HCT116 (cell line): Measurements from ENCODE around the gene GIMAP8. TPM values are rescaled to one million over a fixed set of nuclear protein-coding genes. Genes with fewer than 3 reads are reported as not detected.

ENCODE experiments used
- ATAC-seq: fragments of 200-7000 bp; cut with Tn5 transposase; 2 replicates; pipeline ENCODE4 v1.9.1; 2020; ENCODE audit warnings: mild to moderate bottlenecking, moderate library complexity
- BruUV-seq: library from RNA; stranded (reverse); fragments of 400-500 nt; replicated peaks from 2 replicates; lab custom pipeline; 2021; lab: Mats Ljungman, UMichigan
- CTCF ChIA-PET: fragments of 300-600 bp; sonication (Branson Sonifier 250); formaldehyde crosslinking; loops from one replicate; lab custom pipeline; 2021; ENCODE audit warnings: antibody characterized with exemption; lab: Charles Lee
- POLR2A ChIA-PET: fragments of 300-600, 350-600 bp; sonication (Branson Sonifier 250); formaldehyde crosslinking; loops from one replicate; lab custom pipeline; 2021; ENCODE audit warnings: antibody characterized with exemption; lab: Charles Lee
- RAD21 ChIA-PET, 2 experiments: fragments of 300-600 bp; sonication (Branson Sonifier 250); formaldehyde crosslinking; loops; one replicate each; lab custom pipeline; 2023; ENCODE audit warnings: low total read pairs in 2 of 2; ENCODE audit not compliant: uncharacterized antibody in 2 of 2, unreplicated experiment in 2 of 2, low non-redundant PET in 1 of 2; lab: Charles Lee
- DNase-seq: peaks from one replicate; pipeline ENCODE4 v3.0.0-alpha.2; 2010; ENCODE audit warnings: low read depth, low spot score
- H2AFZ ChIP-seq: fragments of 200-600 bp; shearing (Covaris generic), sonication (generic); 2 replicates; pipeline ENCODE4 v1.6.1; 2017; ENCODE audit warnings: low read depth, mixed run types, mixed read lengths, antibody characterized with exemption, low read length; ENCODE audit not compliant: poor library complexity, severe bottlenecking
- H3K27ac ChIP-seq: 2 replicates; pipeline ENCODE4 v1.5.1; 2012; ENCODE audit warnings: low read depth, low read length
- H3K27me3 ChIP-seq: fragments of 200-600 bp; sonication (generic); 2 replicates; pipeline ENCODE4 v1.6.1; 2016; ENCODE audit warnings: mixed run types, low read length, mixed read lengths; ENCODE audit not compliant: insufficient read depth
- H3K36me3 ChIP-seq, 2 experiments: fragments of 200-500 bp in 1 of 2; fragments of 200-600 bp in 1 of 2; sonication (Bioruptor generic) in 1 of 2; sonication (generic) in 1 of 2; 2 replicates each; pipeline versions ENCODE4 v1.5.1 to v1.6.1; 2014 to 2016; ENCODE audit warnings: low read length in 2 of 2, inconsistent platforms in 1 of 2, mixed read lengths in 1 of 2, mixed run types in 1 of 2; ENCODE audit not compliant: insufficient read depth in 2 of 2, control insufficient read depth in 1 of 2
- H3K4me1 ChIP-seq, 2 experiments: fragments of 200-600 bp in 1 of 2; sonication (generic) in 1 of 2; 2 replicates each; pipeline versions ENCODE4 v1.5.1 to v1.6.1; 2012 to 2017; ENCODE audit warnings: low read length in 2 of 2, inconsistent platforms in 1 of 2, mild to moderate bottlenecking in 1 of 2, mixed read lengths in 1 of 2, mixed run types in 1 of 2, moderate library complexity in 1 of 2; ENCODE audit not compliant: insufficient read depth in 2 of 2, control insufficient read depth in 1 of 2
- H3K4me2 ChIP-seq: fragments of 200-600 bp; sonication (generic); 2 replicates; pipeline ENCODE4 v1.6.1; 2017; ENCODE audit warnings: mixed run types, low read length, mixed read lengths
- H3K4me3 ChIP-seq, 2 experiments: fragments of 200-600 bp in 1 of 2; sonication (generic) in 1 of 2; replicated peaks in 1 of 2; 2 replicates each; pipeline ENCODE4 v1.5.1; 2011 to 2016; ENCODE audit warnings: low read length in 2 of 2, control low read depth in 1 of 2, low read depth in 1 of 2, mild to moderate bottlenecking in 1 of 2, mixed read lengths in 1 of 2, mixed run types in 1 of 2
- H3K79me2 ChIP-seq: fragments of 200-600 bp; sonication (generic); 2 replicates; pipeline ENCODE4 v1.6.1; 2017; ENCODE audit warnings: mild to moderate bottlenecking, mixed run types, low read length, moderate library complexity, mixed read lengths; ENCODE audit not compliant: insufficient read depth
- H3K9ac ChIP-seq: fragments of 200-600 bp; sonication (generic); 2 replicates; pipeline ENCODE4 v1.6.1; 2016; ENCODE audit warnings: low read length, mixed read lengths
- H3K9me2 ChIP-seq: fragments of 200-600 bp; sonication (generic), shearing (Covaris generic); 2 replicates; pipeline ENCODE4 v1.6.1; 2017; ENCODE audit warnings: mixed run types, mild to moderate bottlenecking, moderate library complexity; ENCODE audit not compliant: insufficient read depth
- H3K9me3 ChIP-seq, 2 experiments: fragments of 200-500 bp in 1 of 2; fragments of 200-600 bp in 1 of 2; sonication (Bioruptor generic) in 1 of 2; sonication (generic) in 1 of 2; 2 replicates each; pipeline ENCODE4 v1.6.1; 2014 to 2017; ENCODE audit warnings: low read length in 2 of 2, mixed read lengths in 2 of 2, inconsistent platforms in 1 of 2, low read depth in 1 of 2, mild to moderate bottlenecking in 1 of 2, mixed run types in 1 of 2, moderate library complexity in 1 of 2; ENCODE audit not compliant: control insufficient read depth in 1 of 2, insufficient read depth in 1 of 2
- H4K20me1 ChIP-seq: fragments of 200-600 bp; sonication (generic), shearing (Covaris generic); 2 replicates; pipeline ENCODE4 v1.6.1; 2017; ENCODE audit warnings: mixed run types, mild to moderate bottlenecking, moderate library complexity; ENCODE audit not compliant: insufficient read depth
- ATF3 ChIP-seq: IDR thresholded peaks from 2 replicates; pipeline ENCODE4 v1.6.1; 2012
- CEBPB ChIP-seq: IDR thresholded peaks from 2 replicates; pipeline ENCODE4 v1.6.1; 2012; ENCODE audit warnings: low read depth
- EGR1 ChIP-seq: IDR thresholded peaks from 2 replicates; pipeline ENCODE4 v1.6.1; 2012; ENCODE audit warnings: low read depth
- FOSL1 ChIP-seq: IDR thresholded peaks from 2 replicates; pipeline ENCODE4 v1.6.1; 2012; ENCODE audit warnings: low read depth
- MAX ChIP-seq: IDR thresholded peaks from 2 replicates; pipeline ENCODE4 v1.6.1; 2012
- POLR2AphosphoS5 ChIP-seq: IDR thresholded peaks from 2 replicates; pipeline ENCODE4 v1.6.1; 2011; ENCODE audit warnings: mild to moderate bottlenecking, low read depth, low read length, moderate library complexity
- RAD21 ChIP-seq: IDR thresholded peaks from 2 replicates; pipeline ENCODE4 v1.6.1; 2012; ENCODE audit warnings: low read depth, mild to moderate bottlenecking
- REST ChIP-seq: IDR thresholded peaks from 2 replicates; pipeline ENCODE4 v1.6.1; 2012; ENCODE audit warnings: low read depth
- TCF7L2 ChIP-seq: IDR thresholded peaks from 2 replicates; pipeline ENCODE4 v1.7.0; 2011; ENCODE audit warnings: borderline replicate concordance, inconsistent platforms; ENCODE audit not compliant: insufficient read depth, insufficient read length; ENCODE audit errors: extremely low read depth
- YY1 ChIP-seq: IDR thresholded peaks from 2 replicates; pipeline ENCODE4 v1.6.1; 2011; ENCODE audit warnings: low read length, low read depth, moderate library complexity, mild to moderate bottlenecking; ENCODE audit not compliant: insufficient replicate concordance; ENCODE audit errors: extremely low read depth
- ZFX ChIP-seq: fragments of 450-650 bp; IDR thresholded peaks from 2 replicates; pipeline ENCODE4 v1.6.1; 2017
- ZNF274 ChIP-seq: fragments of 200-500 bp; sonication (Bioruptor generic); IDR thresholded peaks from 2 replicates; pipeline ENCODE4 v1.6.1; 2014; ENCODE audit warnings: mild to moderate bottlenecking, low read depth, low read length, inconsistent platforms
- intact Hi-C: fragments of 100-400 bp; cut with micrococcal nuclease; formaldehyde crosslinking; loops from 2 replicates; pipeline ENCODE4 v1.10.0; 2022
- total RNA-seq: library from RNA; stranded (reverse); gene quantifications from one replicate; pipeline ENCODE4 v1.2.1, GENCODE V29; 2021; ENCODE audit not compliant: unreplicated experiment
- TF ChIP-seq, protein P1 (sequence below): IDR thresholded peaks from 2 replicates; pipeline ENCODE4 v1.6.1; 2011; ENCODE audit warnings: mild to moderate bottlenecking, low read length, moderate library complexity; ENCODE audit not compliant: insufficient replicate concordance; ENCODE audit errors: extremely low read depth
- TF ChIP-seq, protein P2 (sequence below), 3 experiments: fragments of 200-600 bp in 1 of 3; sonication (generic) in 1 of 3; IDR thresholded peaks in 2 of 3; conservative IDR thresholded peaks in 1 of 3; 2 replicates each; pipeline ENCODE4 v1.5.1; 2012 to 2017; ENCODE audit warnings: low read depth in 2 of 3, low read length in 2 of 3, antibody characterized with exemption in 1 of 3, borderline replicate concordance in 1 of 3, control low read depth in 1 of 3, mild to moderate bottlenecking in 1 of 3, mixed read lengths in 1 of 3, mixed run types in 1 of 3, moderate library complexity in 1 of 3; ENCODE audit not compliant: insufficient read depth in 1 of 3

The GIMAP8 gene
- total RNA-seq, 1 experiment from 2014 or later, result 0.15 TPM

GRCh38 chr7:150449206-150449952 lies 1.1 kb upstream of the GIMAP8 start:
- CTCF ChIA-PET, result interaction anchor here (0.7 to 1.0 kb wide), 5 partner anchors 11 to 427 kb away, joined by 3 to 8 read pairs (median 5); no protein-coding TSS in a partner anchor
- Histone ChIP-seq H3K4me2 (no peak overlapping the region), H3K9me2 (no peaks in the 10 kb centered on the region), H3K9ac (no peak overlapping the region), H2AFZ (no peak overlapping the region), H3K27ac (no peak overlapping the region), H3K36me3 (no peaks in the 10 kb centered on the region), H3K9me3 (no peaks in the 10 kb centered on the region), H4K20me1 (no peaks in the 10 kb centered on the region), H3K79me2 (no peaks in the 10 kb centered on the region), H3K4me3 (no peak overlapping the region), H3K4me1 (no peaks in the 10 kb centered on the region), H3K27me3 (no peaks in the 10 kb centered on the region)
- DNase-seq (no peak), ATAC-seq (no peak)
- POLR2A ChIA-PET, result no interaction called here
- no TSS peak for BruUV-seq
- intact Hi-C loops, result loop anchor here (2.0 to 5.0 kb wide), 2 partner anchors 307 to 853 kb away; no protein-coding TSS in a partner anchor
- RAD21 ChIA-PET, result no interaction called here
- TF ChIP-seq RAD21 (no peak), TCF7L2 (no peak), FOSL1 (no peak), REST (no peak), ATF3 (no peak), MAX (no peak), YY1 (no peak), EGR1 (no peak), CEBPB (no peak), POLR2AphosphoS5 (no peak), ZNF274 (no peak), ZFX (no peak)
- TF ChIP-seq, protein P1, sequence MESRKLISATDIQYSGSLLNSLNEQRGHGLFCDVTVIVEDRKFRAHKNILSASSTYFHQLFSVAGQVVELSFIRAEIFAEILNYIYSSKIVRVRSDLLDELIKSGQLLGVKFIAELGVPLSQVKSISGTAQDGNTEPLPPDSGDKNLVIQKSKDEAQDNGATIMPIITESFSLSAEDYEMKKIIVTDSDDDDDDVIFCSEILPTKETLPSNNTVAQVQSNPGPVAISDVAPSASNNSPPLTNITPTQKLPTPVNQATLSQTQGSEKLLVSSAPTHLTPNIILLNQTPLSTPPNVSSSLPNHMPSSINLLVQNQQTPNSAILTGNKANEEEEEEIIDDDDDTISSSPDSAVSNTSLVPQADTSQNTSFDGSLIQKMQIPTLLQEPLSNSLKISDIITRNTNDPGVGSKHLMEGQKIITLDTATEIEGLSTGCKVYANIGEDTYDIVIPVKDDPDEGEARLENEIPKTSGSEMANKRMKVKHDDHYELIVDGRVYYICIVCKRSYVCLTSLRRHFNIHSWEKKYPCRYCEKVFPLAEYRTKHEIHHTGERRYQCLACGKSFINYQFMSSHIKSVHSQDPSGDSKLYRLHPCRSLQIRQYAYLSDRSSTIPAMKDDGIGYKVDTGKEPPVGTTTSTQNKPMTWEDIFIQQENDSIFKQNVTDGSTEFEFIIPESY, result no peak
- TF ChIP-seq, protein P2, sequence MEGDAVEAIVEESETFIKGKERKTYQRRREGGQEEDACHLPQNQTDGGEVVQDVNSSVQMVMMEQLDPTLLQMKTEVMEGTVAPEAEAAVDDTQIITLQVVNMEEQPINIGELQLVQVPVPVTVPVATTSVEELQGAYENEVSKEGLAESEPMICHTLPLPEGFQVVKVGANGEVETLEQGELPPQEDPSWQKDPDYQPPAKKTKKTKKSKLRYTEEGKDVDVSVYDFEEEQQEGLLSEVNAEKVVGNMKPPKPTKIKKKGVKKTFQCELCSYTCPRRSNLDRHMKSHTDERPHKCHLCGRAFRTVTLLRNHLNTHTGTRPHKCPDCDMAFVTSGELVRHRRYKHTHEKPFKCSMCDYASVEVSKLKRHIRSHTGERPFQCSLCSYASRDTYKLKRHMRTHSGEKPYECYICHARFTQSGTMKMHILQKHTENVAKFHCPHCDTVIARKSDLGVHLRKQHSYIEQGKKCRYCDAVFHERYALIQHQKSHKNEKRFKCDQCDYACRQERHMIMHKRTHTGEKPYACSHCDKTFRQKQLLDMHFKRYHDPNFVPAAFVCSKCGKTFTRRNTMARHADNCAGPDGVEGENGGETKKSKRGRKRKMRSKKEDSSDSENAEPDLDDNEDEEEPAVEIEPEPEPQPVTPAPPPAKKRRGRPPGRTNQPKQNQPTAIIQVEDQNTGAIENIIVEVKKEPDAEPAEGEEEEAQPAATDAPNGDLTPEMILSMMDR (IDR thresholded peaks at IDR 0.05 in 2 of 3, conservative IDR thresholded peaks at IDR 0.05 in 1 of 3; ENCODE audit: borderline replicate concordance in 1 of 3, insufficient read depth in 1 of 3, low read depth in 2 of 3, low read length in 2 of 3), result no peak
